ENCODE measurements around the gene MLLT6.

MLLT6 gene

GRCh38 chr17:38746004-38746848 is 41.2 kb downstream of the MLLT6 start:
- DNase-seq = peak; percentile 51

GRCh38 chr17:38746849-38747462 is 41.9 kb downstream of the MLLT6 start:
- no peak for DNase-seq

- peak; percentile 82 for DNase-seq
These were observed 42.5 kb downstream of the MLLT6 start for GRCh38 chr17:38747463-38748148.

- peak; percentile 89 for DNase-seq
These were observed 43.2 kb downstream of the MLLT6 start, which contains the start of gene PCGF2 for GRCh38 chr17:38748149-38748891. Gene PCGF2, minus strand, starts transcription at chr17:38748336. Its CDS starts 7,934 bp downstream, at chr17:38740402.

GRCh38 chr17:38748892-38749222 is 43.8 kb downstream of the MLLT6 start:
- DNase-seq = no peak

GRCh38 chr17:38749223-38750043 is 44.4 kb downstream of the MLLT6 start:
- peak; percentile 90 for DNase-seq

- DNase-seq = no peak
These were observed 44.9 kb downstream of the MLLT6 start for GRCh38 chr17:38750044-38750311.

- DNase-seq = peak; percentile 57
These were observed 45.4 kb downstream of the MLLT6 start for GRCh38 chr17:38750312-38751121.

- DNase-seq = no peak
These were observed 46.2 kb downstream of the MLLT6 start for GRCh38 chr17:38751144-38751807.

GRCh38 chr17:38751808-38752307 is 46.8 kb downstream of the MLLT6 start:
- DNase-seq = peak; percentile 93

- DNase-seq = peak; percentile 96
These were observed 47.4 kb downstream of the MLLT6 start, which contains the start of gene PSMB3 for GRCh38 chr17:38752308-38753070. Gene PSMB3, plus strand, starts transcription at chr17:38752741. Its CDS starts 86 bp downstream, at chr17:38752827.

GRCh38 chr17:38753071-38753506 is 48.0 kb downstream of the MLLT6 start:
- no peak for DNase-seq

- DNase-seq = no peak
These were observed 56.5 kb downstream of the MLLT6 start for GRCh38 chr17:38761612-38762011.

GRCh38 chr17:38762231-38762630 is 57.2 kb downstream of the MLLT6 start:
- DNase-seq = no peak

- DNase-seq = no peak
These were observed 61.3 kb downstream of the MLLT6 start for GRCh38 chr17:38766341-38766740.

GRCh38 chr17:38768417-38768816 is 63.3 kb downstream of the MLLT6 start:
- DNase-seq = no peak

GRCh38 chr17:38773258-38773657 is 68.2 kb downstream of the MLLT6 start:
- no peak for DNase-seq

GRCh38 chr17:38777641-38778250 is 72.7 kb downstream of the MLLT6 start:
- DNase-seq = no peak
